ENCODE measurements around the gene TMEM54.
"Not testable (repeated sequence)": the region's sequence is repeated elsewhere in the genome, so short reads cannot be mapped to it uniquely, and the experiment has no call there.

TMEM54 gene

DNA sequence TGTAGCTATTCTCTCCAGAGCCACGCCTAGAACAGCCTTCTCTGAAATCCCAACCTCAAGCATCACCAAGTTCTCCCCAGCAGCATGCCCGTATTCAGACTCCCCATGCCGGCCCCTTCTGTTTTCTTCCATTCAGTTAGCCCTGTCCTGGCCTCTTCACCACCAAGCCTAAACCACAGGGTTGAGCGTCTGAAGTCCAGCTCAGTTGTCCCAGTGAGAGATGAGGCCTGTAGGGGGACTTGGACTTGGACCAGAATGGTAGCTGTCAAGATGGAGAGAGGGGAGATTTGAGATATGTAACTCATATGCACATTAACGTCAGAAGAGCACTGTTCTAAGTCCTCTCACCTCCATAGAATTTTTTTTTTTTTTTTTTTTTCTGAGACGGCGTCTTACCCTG, 5.5 kb upstream of the TMEM54 start:
- no peak overlapping the region for H3K4me3 ChIP-seq (ENCODE audit: low read depth, low read length)
- TF ChIP-seq, protein P1, sequence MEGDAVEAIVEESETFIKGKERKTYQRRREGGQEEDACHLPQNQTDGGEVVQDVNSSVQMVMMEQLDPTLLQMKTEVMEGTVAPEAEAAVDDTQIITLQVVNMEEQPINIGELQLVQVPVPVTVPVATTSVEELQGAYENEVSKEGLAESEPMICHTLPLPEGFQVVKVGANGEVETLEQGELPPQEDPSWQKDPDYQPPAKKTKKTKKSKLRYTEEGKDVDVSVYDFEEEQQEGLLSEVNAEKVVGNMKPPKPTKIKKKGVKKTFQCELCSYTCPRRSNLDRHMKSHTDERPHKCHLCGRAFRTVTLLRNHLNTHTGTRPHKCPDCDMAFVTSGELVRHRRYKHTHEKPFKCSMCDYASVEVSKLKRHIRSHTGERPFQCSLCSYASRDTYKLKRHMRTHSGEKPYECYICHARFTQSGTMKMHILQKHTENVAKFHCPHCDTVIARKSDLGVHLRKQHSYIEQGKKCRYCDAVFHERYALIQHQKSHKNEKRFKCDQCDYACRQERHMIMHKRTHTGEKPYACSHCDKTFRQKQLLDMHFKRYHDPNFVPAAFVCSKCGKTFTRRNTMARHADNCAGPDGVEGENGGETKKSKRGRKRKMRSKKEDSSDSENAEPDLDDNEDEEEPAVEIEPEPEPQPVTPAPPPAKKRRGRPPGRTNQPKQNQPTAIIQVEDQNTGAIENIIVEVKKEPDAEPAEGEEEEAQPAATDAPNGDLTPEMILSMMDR (IDR thresholded peaks at IDR 0.05; ENCODE audit: borderline replicate concordance, insufficient read depth, low read depth, low read length): no peak

DNA sequence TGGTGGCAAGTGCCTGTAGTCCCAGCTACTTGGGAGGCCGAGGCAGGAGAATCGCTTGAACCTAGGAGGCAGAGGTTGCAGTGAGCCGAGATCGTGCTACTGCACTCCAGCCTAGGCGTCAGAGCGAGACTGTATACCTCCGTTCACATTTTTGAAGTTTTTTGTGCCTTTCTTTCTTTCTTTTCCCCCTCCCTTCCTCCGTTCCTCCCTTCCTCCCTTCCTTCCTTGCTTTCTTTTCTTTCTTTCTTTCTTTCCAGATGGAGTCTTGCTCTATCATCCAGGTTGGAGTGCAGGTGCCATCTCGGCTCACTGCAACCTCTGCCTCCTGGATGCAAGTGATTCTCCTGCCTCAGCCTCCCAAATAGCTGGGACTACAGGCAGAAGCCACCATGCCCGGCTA, 4.4 kb upstream of the TMEM54 start:
- H3K4me3 ChIP-seq (ENCODE audit: low read depth, low read length): not testable (repeated sequence)

DNA sequence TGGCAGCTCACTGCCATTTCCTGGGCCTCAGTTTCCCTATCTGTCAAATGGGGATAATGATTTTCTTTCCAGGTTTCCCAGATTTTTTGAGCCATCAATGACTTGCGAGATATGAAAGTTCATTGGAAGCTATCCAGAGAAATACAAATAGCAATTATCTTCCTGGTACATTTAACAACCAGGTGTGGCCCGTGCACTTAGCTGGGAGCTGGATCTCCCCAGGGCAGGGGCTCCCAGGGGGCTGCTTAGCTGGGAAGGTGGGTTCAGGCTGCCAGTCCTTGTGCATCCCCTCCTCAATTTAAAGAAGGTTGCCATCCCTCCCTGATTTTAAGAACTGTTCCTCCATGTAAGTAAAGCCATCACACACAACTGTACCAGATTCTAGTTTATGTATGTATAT, 3.6 kb upstream of the TMEM54 start:
- H3K4me3 ChIP-seq (ENCODE audit: low read depth, low read length): no peak overlapping the region
- TF ChIP-seq, protein P1 (IDR thresholded peaks at IDR 0.05; ENCODE audit: borderline replicate concordance, insufficient read depth, low read depth, low read length): no peak

DNA sequence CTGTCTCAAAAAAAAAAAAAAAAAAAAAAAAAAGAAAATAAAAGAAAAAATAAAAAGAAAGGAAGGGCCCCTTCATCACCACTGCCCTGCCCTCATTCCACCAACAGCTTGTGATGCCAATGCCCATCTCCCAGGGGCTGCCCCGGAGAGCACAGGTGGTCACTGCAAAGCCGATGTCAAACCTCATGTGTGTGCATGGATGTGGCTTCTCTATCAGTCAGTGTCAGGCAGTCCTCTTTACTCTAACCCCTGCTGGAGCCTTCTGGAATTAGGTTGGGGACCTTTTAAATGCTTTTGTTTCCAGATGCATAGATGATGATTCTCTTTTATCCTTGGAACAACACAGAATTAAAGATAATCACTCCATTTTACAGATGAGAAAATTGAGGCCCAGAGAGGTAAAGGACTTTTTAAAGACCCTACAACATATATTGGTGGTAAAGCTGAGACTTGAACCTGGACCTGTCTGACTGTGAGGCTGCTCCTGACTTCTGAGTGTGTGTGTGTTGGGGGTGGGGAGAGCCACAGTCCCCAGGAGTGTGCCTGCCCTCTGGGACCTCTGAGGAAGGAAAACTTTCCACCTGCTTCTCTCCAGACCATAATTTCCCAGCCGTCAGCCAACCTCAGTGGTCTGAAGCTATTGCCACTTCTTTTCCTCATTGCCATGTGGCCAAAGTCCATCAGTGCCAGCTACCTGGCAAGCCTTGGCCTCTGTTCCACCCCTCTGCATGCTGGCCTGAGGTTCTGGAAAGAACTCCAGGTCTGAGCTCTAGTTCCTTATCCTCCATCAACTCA, 3.0 kb upstream of the TMEM54 start:
- TF ChIP-seq, protein P1 (IDR thresholded peaks at IDR 0.05; ENCODE audit: borderline replicate concordance, insufficient read depth, low read depth, low read length): no peak
- H3K4me3 ChIP-seq (ENCODE audit: low read depth, low read length): no peak overlapping the region

DNA sequence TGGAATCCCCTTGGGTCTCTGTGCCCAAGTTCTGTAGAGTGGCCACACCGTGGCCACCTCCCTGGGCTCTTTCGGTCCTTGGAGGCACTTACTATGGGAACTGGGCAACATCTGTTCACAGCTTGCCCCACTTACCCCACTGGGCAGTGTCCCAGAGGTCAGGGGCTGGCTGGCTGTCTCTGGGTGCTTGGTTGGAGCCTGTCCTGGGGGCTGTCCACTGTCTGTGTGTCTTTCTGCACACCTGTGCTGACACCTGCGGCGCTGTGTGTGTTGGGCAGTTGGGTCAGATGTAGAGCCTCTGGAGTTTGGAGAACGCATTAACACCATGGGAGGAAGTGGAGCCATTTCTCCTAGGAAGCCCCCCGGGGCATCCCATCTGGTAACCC, 1.3 kb upstream of the TMEM54 start:
- TF ChIP-seq, protein P1 (IDR thresholded peaks at IDR 0.05; ENCODE audit: borderline replicate concordance, insufficient read depth, low read depth, low read length): no peak
- H3K4me3 ChIP-seq (ENCODE audit: low read depth, low read length): no peak overlapping the region

DNA sequence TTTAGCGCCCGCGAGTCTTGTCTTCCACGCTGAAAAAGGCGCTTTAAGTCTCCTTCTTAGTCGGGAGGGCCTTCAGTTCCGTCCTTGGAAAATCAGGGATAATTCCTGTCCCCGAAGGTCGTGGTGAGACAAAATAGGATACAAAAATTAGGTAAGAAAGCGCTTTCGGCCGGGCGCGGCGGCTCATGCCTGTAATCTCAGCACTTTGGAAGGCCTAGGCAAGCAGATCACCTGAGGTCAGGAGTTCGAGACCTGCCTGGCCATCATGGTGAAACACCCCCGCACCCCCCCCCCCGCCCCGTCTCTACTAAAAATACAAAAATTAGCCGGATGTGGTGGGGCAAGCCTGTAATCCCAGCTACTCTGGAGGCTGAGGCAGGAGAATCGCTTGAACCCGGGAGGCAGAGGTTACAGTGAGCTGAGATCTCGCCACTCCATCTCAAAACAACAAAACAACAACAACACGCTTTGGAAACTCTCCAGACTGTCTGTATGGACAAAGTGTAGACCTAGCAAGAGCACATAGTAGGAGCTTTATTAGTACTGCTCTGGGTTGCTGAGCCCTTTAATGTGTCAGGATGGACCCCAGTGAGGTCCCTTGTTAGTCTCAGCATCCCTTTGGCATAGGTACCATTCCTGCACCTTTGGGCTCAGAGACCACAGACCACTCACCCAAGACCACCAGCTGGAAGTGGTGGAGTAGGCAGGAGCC, 790 bp upstream of the TMEM54 start:
- H3K4me3 ChIP-seq (ENCODE audit: low read depth, low read length): no peak overlapping the region
- TF ChIP-seq, protein P1 (IDR thresholded peaks at IDR 0.05; ENCODE audit: borderline replicate concordance, insufficient read depth, low read depth, low read length): no peak

DNA sequence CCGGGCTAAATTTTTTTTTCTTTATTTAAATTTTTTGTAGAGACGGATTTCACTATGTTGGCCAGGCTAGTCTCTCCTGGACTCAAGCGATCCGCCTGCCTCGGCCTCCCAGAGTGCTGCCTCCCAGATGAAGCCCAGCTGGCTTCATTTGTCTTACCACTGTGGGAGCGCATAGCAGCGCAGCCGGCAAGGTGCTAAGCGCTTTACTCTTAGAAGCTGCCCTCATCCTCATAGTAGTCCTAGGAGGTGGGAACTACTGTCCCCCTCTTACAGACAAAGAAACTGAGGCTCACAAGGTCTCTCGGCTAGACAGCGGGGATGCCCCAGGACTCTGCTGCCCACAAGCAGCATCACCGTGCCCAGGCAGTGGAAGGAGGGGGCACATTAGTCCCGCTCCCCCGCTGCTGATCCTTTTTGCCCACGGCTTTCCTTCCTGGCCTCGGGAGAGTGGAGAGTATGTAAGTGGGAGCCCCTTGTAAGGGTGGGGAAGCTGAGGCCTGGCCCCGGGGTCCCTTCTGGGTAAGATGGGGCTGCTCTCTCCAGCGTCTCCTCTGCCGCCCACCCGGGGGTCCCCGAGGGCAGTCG, 726 bp downstream of the TMEM54 start:
- peak overlapping the region; percentile 6 for H3K4me3 ChIP-seq (ENCODE audit: low read depth, low read length)

More for the DNA sequence above, 726 bp downstream of the TMEM54 start:
- TF ChIP-seq, protein P1 (IDR thresholded peaks at IDR 0.05; ENCODE audit: borderline replicate concordance, insufficient read depth, low read depth, low read length): no peak
